ENCODE data around the gene PLPPR1. TPM values are rescaled to one million over a fixed set of nuclear protein-coding genes. Genes with fewer than 3 reads are reported as not detected.

Gene PLPPR1
- total RNA-seq, 1 experiment from 2014 or later: not detected

GRCh38 chr9:101359679-101360078, 331.2 kb downstream of the PLPPR1 start:
- Histone ChIP-seq H3K4me1 (ENCODE audit: control insufficient read depth in 1 of 2, insufficient read depth in 2 of 2, low read length in 2 of 2) (0 out of 4 replicates have a peak, but pooled peaks cover 0 to 2% of the 10 kb centered on the region in 2 experiments), H3K4me3 (replicated peaks in 1 of 2; ENCODE audit: low read depth in 1 of 2, low read length in 2 of 2) (no peak overlapping the region), H3K9me3 (ENCODE audit: control insufficient read depth in 1 of 2, insufficient read depth in 1 of 2, low read depth in 1 of 2, low read length in 2 of 2) (no peaks in the 10 kb centered on the region), H2AFZ (ENCODE audit: low read depth, low read length, poor library complexity, severe bottlenecking) (no peak overlapping the region), H3K4me2 (ENCODE audit: low read length) (no peak overlapping the region), H4K20me1 (ENCODE audit: insufficient read depth) (no peaks in the 10 kb centered on the region), H3K36me3 (ENCODE audit: control insufficient read depth in 1 of 2, insufficient read depth in 2 of 2, low read length in 2 of 2) (no peaks in the 10 kb centered on the region), H3K27me3 (ENCODE audit: insufficient read depth, low read length) (no peaks in the 10 kb centered on the region), H3K27ac (ENCODE audit: low read depth, low read length) (no peak overlapping the region), H3K9me2 (ENCODE audit: insufficient read depth) (no peaks in the 10 kb centered on the region), H3K79me2 (ENCODE audit: insufficient read depth, low read length) (no peaks in the 10 kb centered on the region), H3K9ac (ENCODE audit: low read length) (no peak overlapping the region)
- no peak for DNase-seq (ENCODE audit: low read depth, low spot score)
- intact Hi-C loops (cut with micrococcal nuclease): no loop called here
- no TSS peak for BruUV-seq (replicated peaks)
- ATAC-seq: no peak
- no peak for TF ChIP-seq POLR2AphosphoS5 (IDR thresholded peaks at IDR 0.05; ENCODE audit: low read depth, low read length)
- no peak for TF ChIP-seq ELF1 (IDR thresholded peaks at IDR 0.05; ENCODE audit: borderline replicate concordance, low read depth)
- no peak for TF ChIP-seq EGR1 (IDR thresholded peaks at IDR 0.05; ENCODE audit: low read depth)
- TF ChIP-seq MAX (IDR thresholded peaks at IDR 0.05): no peak
- no peak for TF ChIP-seq SRF (IDR thresholded peaks at IDR 0.05; ENCODE audit: low read depth)
- TF ChIP-seq TCF7L2 (IDR thresholded peaks at IDR 0.05; ENCODE audit: borderline replicate concordance, extremely low read depth, insufficient read depth, insufficient read length): no peak
- TF ChIP-seq EZH2 (IDR thresholded peaks at IDR 0.05): no peak
- TF ChIP-seq CEBPB (IDR thresholded peaks at IDR 0.05; ENCODE audit: low read depth): no peak
- TF ChIP-seq EZH2phosphoT487 (IDR thresholded peaks at IDR 0.05; ENCODE audit: borderline replicate concordance): no peak
- no peak for TF ChIP-seq SIN3A (IDR thresholded peaks at IDR 0.05; ENCODE audit: low read depth)
- no peak for TF ChIP-seq CBX3 (IDR thresholded peaks at IDR 0.05; ENCODE audit: low read depth)
- no peak for TF ChIP-seq RAD21 (IDR thresholded peaks at IDR 0.05; ENCODE audit: low read depth)
- no peak for TF ChIP-seq ZBTB33 (IDR thresholded peaks at IDR 0.05; ENCODE audit: extremely low read depth, insufficient replicate concordance, low read length)
- TF ChIP-seq YY1 (IDR thresholded peaks at IDR 0.05; ENCODE audit: extremely low read depth, insufficient replicate concordance, low read depth, low read length): no peak
- TF ChIP-seq ZFX (IDR thresholded peaks at IDR 0.05): no peak
- no peak for TF ChIP-seq JUND (IDR thresholded peaks at IDR 0.05)
- TF ChIP-seq ZNF274 (IDR thresholded peaks at IDR 0.05; ENCODE audit: low read depth, low read length): no peak
- TF ChIP-seq FOSL1 (IDR thresholded peaks at IDR 0.05; ENCODE audit: low read depth): no peak
- TF ChIP-seq SP1 (IDR thresholded peaks at IDR 0.05; ENCODE audit: low read depth): no peak
- TF ChIP-seq REST (IDR thresholded peaks at IDR 0.05; ENCODE audit: low read depth): no peak
- ChIA-PET POLR2A (no interaction called here), RAD21 (ENCODE audit: low non-redundant PET in 1 of 2, low total read pairs in 2 of 2, uncharacterized antibody in 2 of 2, unreplicated experiment in 2 of 2) (no interaction called here), CTCF (no interaction called here)
